PC-9 (cell line): ENCODE data around the gene SDK1. TPM values are rescaled to one million over a fixed set of nuclear protein-coding genes. Genes with fewer than 3 reads are reported as not detected.

Source experiments
- BruUV-seq: library from RNA; stranded (reverse); fragments of 400-500 nt; replicated peaks from 2 replicates; lab custom pipeline; 2021; lab: Mats Ljungman, UMichigan
- CTCF ChIA-PET: fragments of 300-600 bp; sonication (Branson Sonifier 250); formaldehyde crosslinking; loops from one replicate; lab custom pipeline; 2022; ENCODE audit warnings: antibody characterized with exemption; lab: Charles Lee
- POLR2A ChIA-PET: fragments of 300-600 bp; sonication (Branson Sonifier 250); formaldehyde crosslinking; loops from one replicate; lab custom pipeline; 2022; ENCODE audit warnings: antibody characterized with exemption; ENCODE audit not compliant: unreplicated experiment; lab: Charles Lee
- DNase-seq, 2 experiments: peaks; one replicate each; pipeline versions ENCODE4 v3.0.0 to v3.0.0-alpha.2; 2015 to 2022; ENCODE audit warnings: mixed read lengths in 1 of 2
- H2AFZ ChIP-seq: fragments of 200-600 bp; sonication (generic); 2 replicates; pipeline ENCODE4 v1.8.1; 2017; ENCODE audit warnings: antibody characterized with exemption
- H3F3A ChIP-seq: fragments of 200-600 bp; sonication (generic); 2 replicates; pipeline ENCODE4 v1.8.1; 2017; ENCODE audit warnings: antibody characterized with exemption, mild to moderate bottlenecking, low read depth; ENCODE audit not compliant: insufficient read depth
- H3K27ac ChIP-seq: fragments of 200-600 bp; sonication (generic); 2 replicates; pipeline ENCODE4 v1.6.1; 2016; ENCODE audit warnings: mixed run types
- H3K27me3 ChIP-seq: fragments of 200-600 bp; sonication (generic); 2 replicates; pipeline ENCODE4 v1.6.1; 2016; ENCODE audit warnings: low read depth, mixed run types; ENCODE audit not compliant: insufficient read depth
- H3K36me3 ChIP-seq: fragments of 200-600 bp; sonication (generic); 2 replicates; pipeline ENCODE4 v1.6.1; 2016; ENCODE audit warnings: low read depth, mixed run types
- H3K4me1 ChIP-seq: fragments of 200-600 bp; sonication (generic); replicated peaks from 2 replicates; pipeline ENCODE4 v1.6.1; 2016; ENCODE audit warnings: mixed run types; ENCODE audit not compliant: insufficient read depth
- H3K4me2 ChIP-seq: fragments of 200-600 bp; sonication (generic); 2 replicates; pipeline ENCODE4 v1.6.1; 2017; ENCODE audit warnings: mixed run types
- H3K4me3 ChIP-seq: fragments of 200-600 bp; sonication (generic); 2 replicates; pipeline ENCODE4 v1.6.1; 2016; ENCODE audit warnings: mixed run types
- H3K79me2 ChIP-seq: fragments of 200-600 bp; sonication (generic); 2 replicates; pipeline ENCODE4 v1.6.1; 2017; ENCODE audit warnings: low read depth, mixed run types
- H3K9me2 ChIP-seq: fragments of 200-600 bp; sonication (generic); 2 replicates; pipeline ENCODE4 v1.8.1; 2017; ENCODE audit warnings: mild to moderate bottlenecking; ENCODE audit not compliant: insufficient read depth
- H3K9me3 ChIP-seq: fragments of 200-600 bp; sonication (generic); 2 replicates; pipeline ENCODE4 v1.8.1; 2016; ENCODE audit warnings: low read depth; ENCODE audit not compliant: insufficient read depth
- H4K20me1 ChIP-seq: fragments of 200-600 bp; sonication (generic); 2 replicates; pipeline ENCODE4 v1.8.1; 2017; ENCODE audit not compliant: insufficient read depth
- CTCF ChIP-seq: fragments of 200-600 bp; sonication (generic); conservative IDR thresholded peaks from 2 replicates; pipeline ENCODE4 v1.6.1; 2017; ENCODE audit warnings: mixed run types, antibody characterized with exemption, mild to moderate bottlenecking, moderate library complexity
- EZH2 ChIP-seq: fragments of 200-600 bp; sonication (generic); IDR thresholded peaks from 2 replicates; pipeline ENCODE4 v1.8.0; 2017; ENCODE audit warnings: antibody characterized with exemption, low read depth
- intact Hi-C: fragments of 100-400 bp; cut with micrococcal nuclease; formaldehyde crosslinking; loops from one replicate; pipeline ENCODE4 v1.10.0; 2022; ENCODE audit not compliant: unreplicated experiment
- total RNA-seq: library from RNA; stranded (reverse); gene quantifications from 2 replicates; pipeline ENCODE4 v1.2.3, GENCODE V29; 2021

Gene SDK1
- total RNA-seq, 1 experiment from 2014 or later: not detected

- intact Hi-C loops: no loop called here
- Histone ChIP-seq H3K4me2 (no peak overlapping the region), H3K9me3 (no peaks in the 10 kb centered on the region), H3K27me3 (peaks cover 20% of the 10 kb centered on the region), H3K9me2 (no peaks in the 10 kb centered on the region; the same call in 1 of the 2 replicates), H3K4me3 (no peak overlapping the region), H3K79me2 (no peaks in the 10 kb centered on the region), H2AFZ (no peak overlapping the region), H4K20me1 (no peaks in the 10 kb centered on the region), H3K27ac (no peak overlapping the region), H3F3A (no peaks in the 10 kb centered on the region), H3K36me3 (no peaks in the 10 kb centered on the region), H3K4me1 (peaks cover 10% of the 10 kb centered on the region)
- POLR2A ChIA-PET: no interaction called here
- CTCF ChIA-PET: no interaction called here
- no peak for DNase-seq
- no peak for TF ChIP-seq EZH2
- TF ChIP-seq CTCF: no peak
- no TSS peak for BruUV-seq
These were observed 137.3 kb downstream of the SDK1 start for GRCh38 chr7:3438352-3438751.

GRCh38 chr7:3439333-3440030, 138.4 kb downstream of the SDK1 start:
- Histone ChIP-seq H3K4me2 (peak overlapping the region; percentile 24), H3K27me3 (peaks cover 22% of the 10 kb centered on the region), H3K4me1 (peaks cover 10% of the 10 kb centered on the region), H3K36me3 (no peaks in the 10 kb centered on the region), H3K4me3 (no peak overlapping the region), H3K9me3 (no peaks in the 10 kb centered on the region), H4K20me1 (no peaks in the 10 kb centered on the region), H3K79me2 (no peaks in the 10 kb centered on the region), H2AFZ (no peak overlapping the region), H3K27ac (no peak overlapping the region), H3F3A (no peaks in the 10 kb centered on the region), H3K9me2 (no peaks in the 10 kb centered on the region; the same call in 1 of the 2 replicates)
- ChIA-PET CTCF (no interaction called here), POLR2A (no interaction called here)
- no TSS peak for BruUV-seq
- DNase-seq: peak in 1 of 2 experiments; percentile 76
- TF ChIP-seq EZH2: no peak
- no peak for TF ChIP-seq CTCF
- intact Hi-C loops: no loop called here

GRCh38 chr7:3440509-3440908, 139.5 kb downstream of the SDK1 start:
- ChIA-PET POLR2A (no interaction called here), CTCF (no interaction called here)
- Histone ChIP-seq H3F3A (no peaks in the 10 kb centered on the region), H3K79me2 (no peaks in the 10 kb centered on the region), H3K36me3 (no peaks in the 10 kb centered on the region), H3K27ac (no peak overlapping the region), H2AFZ (no peak overlapping the region), H3K4me3 (no peak overlapping the region), H3K4me2 (no peak overlapping the region), H3K9me3 (0 out of 2 replicates have a peak, but pooled peaks cover 1% of the 10 kb centered on the region), H3K27me3 (peaks cover 22% of the 10 kb centered on the region), H3K9me2 (no peaks in the 10 kb centered on the region), H4K20me1 (no peaks in the 10 kb centered on the region), H3K4me1 (peaks cover 10% of the 10 kb centered on the region)
- TF ChIP-seq EZH2: no peak
- no peak for TF ChIP-seq CTCF
- intact Hi-C loops: no loop called here
- BruUV-seq: no TSS peak
- DNase-seq: no peak
